GM19463 (cell line): Measurements from ENCODE around the gene XXYLT1.

ENCODE experiments used
- ATAC-seq: cut with Tn5 transposase; IDR thresholded peaks from one replicate; pipeline ENCODE4 v1.9.1; 2021; ENCODE audit warnings: mild to moderate bottlenecking, moderate library complexity; ENCODE audit not compliant: unreplicated experiment

XXYLT1 gene

GRCh38 chr3:195085356-195086130 lies 185.4 kb downstream of the XXYLT1 start:
- no peak for ATAC-seq

DNA sequence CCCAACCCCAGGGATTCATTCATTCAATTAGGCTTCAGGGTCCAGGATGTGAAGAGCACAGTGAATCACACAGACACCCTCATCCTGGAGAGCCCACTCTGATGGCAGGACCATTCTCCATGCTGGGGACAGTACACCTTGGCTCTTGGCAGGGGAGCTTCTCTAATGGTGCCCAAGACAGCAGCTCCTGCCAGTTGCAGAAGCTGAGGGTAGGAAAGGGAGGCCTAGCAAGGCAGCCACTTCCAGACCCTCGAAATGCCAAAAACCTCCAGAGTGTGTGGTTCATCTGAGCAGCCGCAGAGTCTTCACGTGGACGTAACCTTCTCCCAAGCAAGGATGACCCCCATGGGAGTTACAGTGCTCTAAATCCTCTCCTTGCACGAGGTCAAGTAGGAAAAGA lies 186.2 kb downstream of the XXYLT1 start:
- ATAC-seq: no peak

DNA sequence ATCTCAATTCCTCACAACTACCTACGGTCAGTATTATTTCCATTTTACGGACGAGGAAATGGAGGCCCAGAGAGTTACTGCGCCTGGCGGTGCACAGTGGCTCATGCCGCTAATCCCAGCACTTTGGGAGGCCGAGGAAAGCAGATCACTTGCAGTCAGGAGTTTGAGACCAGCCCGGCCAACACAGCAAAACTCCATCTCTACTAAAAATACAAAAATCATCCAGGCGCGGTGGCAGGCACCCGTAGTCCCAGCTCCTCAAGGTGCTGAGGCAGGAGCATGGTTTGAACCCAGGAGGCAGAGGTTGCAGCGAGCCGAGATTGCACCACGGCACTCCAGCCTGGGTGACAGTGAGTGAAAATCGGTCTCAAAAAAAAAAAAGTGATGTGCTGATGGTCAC lies 187.3 kb downstream of the XXYLT1 start:
- no peak for ATAC-seq

DNA sequence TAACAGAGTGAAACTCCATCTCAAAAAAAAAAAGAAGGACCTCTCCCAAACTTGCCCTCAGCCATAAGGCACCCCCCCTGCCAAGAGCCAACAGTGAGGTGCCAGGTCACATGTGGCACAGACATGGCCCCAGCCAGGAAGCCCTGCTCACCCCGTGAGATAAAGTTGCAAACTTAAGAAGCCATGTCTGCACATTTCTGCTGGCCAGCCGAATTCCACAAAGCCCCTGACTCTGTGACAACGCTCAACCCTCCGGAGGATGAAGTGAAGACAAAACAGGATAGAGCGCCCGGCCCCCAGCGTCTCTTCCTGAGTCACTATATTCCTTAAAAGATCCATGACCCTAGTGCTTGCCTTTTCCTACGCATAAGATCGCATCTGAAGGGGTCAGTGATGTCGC lies 188.1 kb downstream of the XXYLT1 start:
- no peak for ATAC-seq

DNA sequence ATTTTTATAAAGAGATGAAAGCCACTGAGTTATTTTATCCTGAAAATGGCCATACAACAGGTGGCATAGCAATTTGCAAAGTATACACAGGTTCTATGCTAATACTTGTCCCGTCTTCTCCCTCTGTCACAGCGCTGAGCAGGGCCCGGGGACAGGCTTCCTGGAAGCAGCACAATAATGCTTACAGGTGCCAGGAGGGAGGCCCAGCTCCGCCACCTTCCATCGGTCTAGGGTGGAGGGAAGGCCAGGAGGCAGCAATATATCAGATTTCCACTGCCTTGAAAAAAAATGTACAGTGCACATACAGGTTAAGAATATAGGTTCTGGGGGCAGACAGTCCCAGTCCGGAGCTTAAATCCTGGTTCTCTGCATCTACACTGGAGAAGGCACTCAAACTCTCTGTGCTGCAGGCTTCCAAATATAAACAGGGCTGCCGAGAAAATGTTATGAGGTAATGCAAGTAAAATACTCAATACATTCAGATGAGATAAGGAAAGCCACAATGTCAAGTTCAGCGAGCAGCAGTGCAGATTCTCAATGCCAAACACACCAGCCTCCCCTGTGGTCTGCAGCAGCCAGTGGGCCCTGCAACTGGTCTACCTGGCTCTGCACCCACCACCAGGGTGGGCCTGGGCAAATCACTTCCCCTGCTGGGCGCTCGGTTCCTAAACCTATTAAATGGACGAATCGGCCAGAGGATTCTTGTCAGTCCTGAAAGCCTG lies 189.6 kb downstream of the XXYLT1 start:
- ATAC-seq: no peak

DNA sequence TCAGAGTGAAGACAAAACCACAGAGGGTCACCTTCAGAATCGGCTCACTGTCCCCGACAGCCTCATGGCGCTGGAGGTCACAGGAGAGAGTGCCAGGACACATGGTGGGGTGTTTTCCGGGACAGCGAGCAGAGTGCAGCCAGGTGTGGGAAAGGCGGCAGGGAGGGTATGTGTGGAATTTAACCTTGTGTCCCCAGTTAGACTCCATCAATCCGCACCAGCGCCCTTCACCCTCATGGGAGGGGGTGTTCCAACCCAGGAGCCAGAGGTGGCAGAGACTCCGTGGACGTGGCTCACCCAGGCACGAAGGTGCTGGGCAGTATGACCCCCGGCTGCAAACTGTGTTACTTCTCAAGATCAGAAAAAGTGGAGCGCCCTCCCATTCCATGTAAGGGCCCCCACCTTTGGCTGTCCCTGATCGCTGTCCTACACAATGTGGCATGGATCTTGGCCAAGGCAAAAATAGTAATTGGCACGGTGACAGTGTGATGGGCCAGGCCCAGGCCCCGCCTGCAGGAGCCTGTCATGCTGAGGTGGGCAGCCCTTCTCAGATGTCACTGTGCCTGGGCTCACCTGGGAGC lies 190.3 kb downstream of the XXYLT1 start:
- ATAC-seq: no peak

DNA sequence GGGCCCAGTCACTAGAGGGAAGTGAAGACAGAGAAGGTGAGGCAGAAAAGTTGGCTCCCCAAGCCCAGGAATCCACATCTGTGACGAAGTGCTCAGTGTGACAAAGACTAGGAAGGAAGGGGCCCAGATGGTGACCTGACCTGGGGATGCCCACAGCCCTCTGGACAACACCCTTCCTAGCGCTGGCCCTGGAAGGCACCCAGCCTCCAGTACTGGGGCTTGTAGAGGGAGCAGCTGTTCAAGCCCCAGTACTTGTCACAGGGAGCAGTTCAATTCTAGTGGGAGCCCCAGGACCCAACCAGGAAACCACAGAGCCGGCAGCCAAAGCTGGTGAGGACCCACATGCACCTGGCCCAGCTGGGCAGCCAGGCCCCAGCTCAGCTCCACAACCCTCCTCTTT lies 190.8 kb downstream of the XXYLT1 start:
- ATAC-seq: no peak

DNA sequence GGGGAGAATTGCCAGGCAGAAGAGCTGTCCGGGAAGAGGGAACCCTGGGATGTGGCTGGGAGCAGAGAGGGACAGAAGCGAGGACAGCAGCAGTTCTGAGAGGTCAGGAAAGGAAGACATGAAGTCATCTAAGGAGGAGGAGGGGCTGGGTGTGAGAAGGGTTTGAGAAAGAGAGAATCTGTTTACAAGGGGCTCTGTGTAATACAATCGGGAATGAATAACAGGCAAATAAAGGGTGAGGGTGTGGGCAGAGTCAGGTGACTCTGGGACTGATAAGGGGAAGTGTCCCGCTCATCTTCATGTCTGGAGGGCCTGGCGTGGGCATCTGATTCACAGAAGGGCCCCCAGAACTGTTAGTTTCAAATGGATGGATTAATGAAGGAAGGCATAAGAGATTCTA lies 191.3 kb downstream of the XXYLT1 start:
- no peak for ATAC-seq

DNA sequence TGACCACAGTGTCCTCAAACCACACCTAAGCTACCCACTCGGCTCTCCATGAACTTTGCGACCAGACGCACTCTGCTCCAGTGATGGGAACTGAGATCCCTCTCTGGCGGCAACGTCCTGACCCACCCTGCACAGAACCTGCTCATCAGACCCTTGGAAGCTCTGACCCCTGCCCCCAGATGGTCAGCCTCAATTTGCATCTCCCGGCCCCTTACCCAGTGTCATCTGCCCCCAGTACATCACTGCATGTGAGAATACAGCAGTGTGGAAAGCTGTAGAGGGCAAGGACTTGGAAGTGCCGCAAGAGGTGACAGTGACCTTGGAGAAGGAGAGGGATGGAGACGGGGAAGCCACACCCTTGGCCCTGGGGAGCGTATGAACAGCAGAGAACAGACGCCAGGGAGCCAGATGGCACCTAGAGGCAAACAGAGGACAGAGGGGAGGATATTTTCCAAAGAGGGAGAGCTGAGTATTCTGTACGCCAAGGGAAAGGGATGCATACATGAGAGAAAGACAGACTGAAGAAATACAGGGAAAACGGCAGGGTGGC lies 192.0 kb downstream of the XXYLT1 start:
- no peak for ATAC-seq

GRCh38 chr3:195077611-195078540 lies 193.1 kb downstream of the XXYLT1 start:
- no peak for ATAC-seq

- ATAC-seq: no peak
Measured at GRCh38 chr3:195076981-195077610, 193.9 kb downstream of the XXYLT1 start.

- no peak for ATAC-seq
Measured at GRCh38 chr3:195075941-195076875, 194.8 kb downstream of the XXYLT1 start.

DNA sequence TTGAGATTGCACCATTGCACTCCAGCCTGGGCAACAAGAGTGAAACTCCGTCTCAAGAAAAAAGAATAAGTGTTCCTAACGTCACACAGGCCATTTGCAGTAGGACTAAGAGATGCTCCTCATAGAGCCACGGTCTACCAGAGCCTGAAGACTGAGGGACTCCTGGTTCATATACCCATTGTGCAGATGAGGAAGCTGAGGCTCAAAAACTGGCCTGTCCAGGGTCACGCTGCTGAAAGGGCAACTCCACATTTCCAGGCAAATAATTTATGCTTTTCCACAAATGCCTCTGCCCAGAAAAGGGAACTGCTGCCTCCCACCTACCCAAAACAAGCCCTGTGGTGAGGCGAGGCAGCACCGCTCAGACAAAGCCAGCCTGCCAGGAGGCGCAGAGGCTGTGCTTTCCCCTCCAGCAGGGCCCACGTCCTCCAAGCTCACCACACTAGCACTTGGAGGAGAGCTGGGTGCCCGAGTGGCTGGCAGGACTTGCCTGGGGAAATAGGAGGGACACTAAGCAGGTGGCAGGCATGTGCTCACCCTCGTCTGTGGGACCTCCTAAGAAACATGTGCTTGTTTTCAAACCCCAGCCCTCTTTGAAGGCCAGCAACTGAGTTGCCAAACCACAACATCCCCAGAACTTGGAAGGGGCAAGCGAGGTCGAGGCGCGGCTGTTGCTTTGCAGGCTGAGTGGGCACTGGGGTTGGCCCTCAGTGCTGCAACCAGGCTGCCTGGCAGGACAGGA lies 195.6 kb downstream of the XXYLT1 start:
- ATAC-seq: no peak

GRCh38 chr3:195073866-195074860 lies 196.8 kb downstream of the XXYLT1 start:
- no peak for ATAC-seq

DNA sequence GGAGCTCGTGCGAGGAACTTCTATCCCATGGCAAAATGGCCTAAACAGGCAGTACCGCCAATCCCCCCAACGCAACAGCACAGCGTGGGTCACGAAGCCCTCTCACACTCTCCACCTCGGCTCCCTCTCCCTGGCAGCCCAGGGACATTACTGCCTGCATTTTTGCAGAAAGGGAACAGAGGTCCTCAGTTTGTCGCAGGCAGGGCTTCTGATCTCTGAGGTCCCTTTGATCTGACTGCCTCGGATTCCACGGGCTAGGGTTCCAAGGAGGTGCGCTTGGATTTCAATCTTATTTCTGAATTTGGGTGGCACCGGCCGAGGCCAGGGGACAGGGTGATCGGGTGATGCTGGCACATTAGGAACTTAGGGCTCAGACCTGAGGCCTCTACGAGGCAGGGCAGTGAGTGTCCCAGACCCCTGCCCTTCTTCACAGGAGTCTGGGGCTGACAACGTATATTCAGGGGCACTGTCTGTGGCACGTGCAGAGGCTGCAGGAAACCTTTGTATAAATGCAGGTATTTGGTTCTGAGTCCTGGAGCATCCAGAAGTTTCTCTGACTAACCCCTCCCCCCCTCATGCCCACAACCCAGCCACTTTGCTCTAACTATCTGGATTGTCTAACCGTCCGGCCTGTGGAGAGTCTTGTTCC lies 197.9 kb downstream of the XXYLT1 start:
- ATAC-seq: no peak

GRCh38 chr3:195071916-195072820 lies 198.8 kb downstream of the XXYLT1 start:
- no peak for ATAC-seq
